ENCODE data around the gene FGF18.
"Not testable (repeated sequence)": the region's sequence is repeated elsewhere in the genome, so short reads cannot be mapped to it uniquely, and the experiment has no call there.

FGF18 gene

GRCh38 chr5:171398660-171399059, 20.8 kb upstream of the FGF18 start:
- in situ Hi-C loops (cut with HindIII; ENCODE audit: low sequenced_read_pairs) = not testable (repeated sequence)

- in situ Hi-C loops (cut with HindIII; ENCODE audit: low sequenced_read_pairs) = loop anchor here (25.0 kb wide), 1 partner anchor 462 kb away; no protein-coding TSS in a partner anchor
These were observed 19.3 kb upstream of the FGF18 start for GRCh38 chr5:171400169-171400568.

- in situ Hi-C loops (cut with HindIII; ENCODE audit: low sequenced_read_pairs) = loop anchor here (25.0 kb wide), 1 partner anchor 461 kb away; no protein-coding TSS in a partner anchor
These were observed 18.1 kb upstream of the FGF18 start for GRCh38 chr5:171401167-171401947.

GRCh38 chr5:171402751-171403150, 16.7 kb upstream of the FGF18 start:
- in situ Hi-C loops (cut with HindIII; ENCODE audit: low sequenced_read_pairs) = loop anchor here (25.0 kb wide), 1 partner anchor 460 kb away; no protein-coding TSS in a partner anchor

- in situ Hi-C loops (cut with HindIII; ENCODE audit: low sequenced_read_pairs) = loop anchor here (25.0 kb wide), 1 partner anchor 457 kb away; no protein-coding TSS in a partner anchor
These were observed 13.8 kb upstream of the FGF18 start for GRCh38 chr5:171405615-171406014.

- in situ Hi-C loops (cut with HindIII; ENCODE audit: low sequenced_read_pairs) = loop anchor here (25.0 kb wide), 1 partner anchor 455 kb away; no protein-coding TSS in a partner anchor
These were observed 12.2 kb upstream of the FGF18 start for GRCh38 chr5:171407234-171407633.

GRCh38 chr5:171409164-171410136, 10.0 kb upstream of the FGF18 start:
- in situ Hi-C loops (cut with HindIII; ENCODE audit: low sequenced_read_pairs) = loop anchor here (25.0 kb wide), 1 partner anchor 453 kb away; no protein-coding TSS in a partner anchor

GRCh38 chr5:171410181-171410580, 9.3 kb upstream of the FGF18 start:
- in situ Hi-C loops (cut with HindIII; ENCODE audit: low sequenced_read_pairs) = loop anchor here (25.0 kb wide), 1 partner anchor 452 kb away; no protein-coding TSS in a partner anchor

- in situ Hi-C loops (cut with HindIII; ENCODE audit: low sequenced_read_pairs) = loop anchor here (25.0 kb wide), 1 partner anchor 450 kb away; no protein-coding TSS in a partner anchor
These were observed 7.3 kb upstream of the FGF18 start for GRCh38 chr5:171412186-171412585.

- in situ Hi-C loops (cut with HindIII; ENCODE audit: low sequenced_read_pairs) = loop anchor here (25.0 kb wide), 1 partner anchor 449 kb away; no protein-coding TSS in a partner anchor
These were observed 6.1 kb upstream of the FGF18 start for GRCh38 chr5:171413153-171413910.

GRCh38 chr5:171413993-171414392, 5.5 kb upstream of the FGF18 start:
- in situ Hi-C loops (cut with HindIII; ENCODE audit: low sequenced_read_pairs) = loop anchor here (25.0 kb wide), 1 partner anchor 448 kb away; no protein-coding TSS in a partner anchor

- in situ Hi-C loops (cut with HindIII; ENCODE audit: low sequenced_read_pairs) = loop anchor here (5.0 to 25.0 kb wide), 2 partner anchors 212 to 447 kb away; no protein-coding TSS in a partner anchor
These were observed 4.2 kb upstream of the FGF18 start for GRCh38 chr5:171415115-171415730.

- in situ Hi-C loops (cut with HindIII; ENCODE audit: low sequenced_read_pairs) = loop anchor here (5.0 to 25.0 kb wide), 2 partner anchors 211 to 446 kb away; no protein-coding TSS in a partner anchor
These were observed 3.0 kb upstream of the FGF18 start for GRCh38 chr5:171416160-171417049.

GRCh38 chr5:171418316-171418981, 998 bp upstream of the FGF18 start:
- in situ Hi-C loops (cut with HindIII; ENCODE audit: low sequenced_read_pairs) = loop anchor here (5.0 to 25.0 kb wide), 2 partner anchors 209 to 444 kb away; no protein-coding TSS in a partner anchor

- in situ Hi-C loops (cut with HindIII; ENCODE audit: low sequenced_read_pairs) = loop anchor here (5.0 to 25.0 kb wide), 2 partner anchors 207 to 442 kb away; no protein-coding TSS in a partner anchor
These were observed 412 bp downstream of the FGF18 start for GRCh38 chr5:171419688-171420430.

GRCh38 chr5:171420431-171421241, 1.2 kb downstream of the FGF18 start:
- in situ Hi-C loops (cut with HindIII; ENCODE audit: low sequenced_read_pairs) = loop anchor here (25.0 kb wide), 1 partner anchor 442 kb away; no protein-coding TSS in a partner anchor
